AG09309 (cell line): ENCODE results near the gene ANTXR2.
"Not testable (repeated sequence)": the region's sequence is repeated elsewhere in the genome, so short reads cannot be mapped to it uniquely, and the experiment has no call there.

Experiments used
- DNase-seq: peaks from one replicate; pipeline ENCODE4 v3.0.0-alpha.2; 2010; ENCODE audit warnings: low read depth
- H3K4me3 ChIP-seq: 2 replicates; pipeline ENCODE4 v1.5.1; 2011; ENCODE audit warnings: mild to moderate bottlenecking, low read depth, low read length, moderate library complexity; ENCODE audit not compliant: control insufficient read depth
- TF ChIP-seq, protein P1 (sequence below): IDR thresholded peaks from 2 replicates; pipeline ENCODE4 v1.5.1; 2011; ENCODE audit warnings: mild to moderate bottlenecking, low read depth, low read length, inconsistent platforms; ENCODE audit not compliant: insufficient read depth, control insufficient read depth; ENCODE audit errors: missing control alignments

ANTXR2 gene

DNA sequence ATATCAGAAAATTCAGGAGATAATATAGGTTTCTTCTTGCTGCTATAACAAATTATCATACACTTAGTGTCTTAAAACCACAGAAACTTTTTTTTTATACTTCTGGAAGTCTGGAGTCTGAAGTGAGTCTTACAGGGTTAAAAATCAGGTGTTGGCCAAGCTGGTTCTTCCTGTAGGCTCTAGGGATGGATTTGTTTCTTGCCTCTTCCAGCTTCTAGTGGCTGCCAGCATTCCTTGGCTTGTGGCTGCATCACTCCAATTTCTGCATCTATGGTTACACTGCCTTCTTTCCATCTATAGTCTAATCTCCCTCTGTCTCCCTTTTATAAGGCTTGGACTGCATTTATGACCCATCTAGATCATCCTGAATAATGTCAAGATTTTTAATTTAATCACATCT, 68.7 kb downstream of the ANTXR2 start:
- H3K4me3 ChIP-seq = no peak overlapping the region
- DNase-seq = no peak
- TF ChIP-seq, protein P1, sequence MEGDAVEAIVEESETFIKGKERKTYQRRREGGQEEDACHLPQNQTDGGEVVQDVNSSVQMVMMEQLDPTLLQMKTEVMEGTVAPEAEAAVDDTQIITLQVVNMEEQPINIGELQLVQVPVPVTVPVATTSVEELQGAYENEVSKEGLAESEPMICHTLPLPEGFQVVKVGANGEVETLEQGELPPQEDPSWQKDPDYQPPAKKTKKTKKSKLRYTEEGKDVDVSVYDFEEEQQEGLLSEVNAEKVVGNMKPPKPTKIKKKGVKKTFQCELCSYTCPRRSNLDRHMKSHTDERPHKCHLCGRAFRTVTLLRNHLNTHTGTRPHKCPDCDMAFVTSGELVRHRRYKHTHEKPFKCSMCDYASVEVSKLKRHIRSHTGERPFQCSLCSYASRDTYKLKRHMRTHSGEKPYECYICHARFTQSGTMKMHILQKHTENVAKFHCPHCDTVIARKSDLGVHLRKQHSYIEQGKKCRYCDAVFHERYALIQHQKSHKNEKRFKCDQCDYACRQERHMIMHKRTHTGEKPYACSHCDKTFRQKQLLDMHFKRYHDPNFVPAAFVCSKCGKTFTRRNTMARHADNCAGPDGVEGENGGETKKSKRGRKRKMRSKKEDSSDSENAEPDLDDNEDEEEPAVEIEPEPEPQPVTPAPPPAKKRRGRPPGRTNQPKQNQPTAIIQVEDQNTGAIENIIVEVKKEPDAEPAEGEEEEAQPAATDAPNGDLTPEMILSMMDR = no peak

DNA sequence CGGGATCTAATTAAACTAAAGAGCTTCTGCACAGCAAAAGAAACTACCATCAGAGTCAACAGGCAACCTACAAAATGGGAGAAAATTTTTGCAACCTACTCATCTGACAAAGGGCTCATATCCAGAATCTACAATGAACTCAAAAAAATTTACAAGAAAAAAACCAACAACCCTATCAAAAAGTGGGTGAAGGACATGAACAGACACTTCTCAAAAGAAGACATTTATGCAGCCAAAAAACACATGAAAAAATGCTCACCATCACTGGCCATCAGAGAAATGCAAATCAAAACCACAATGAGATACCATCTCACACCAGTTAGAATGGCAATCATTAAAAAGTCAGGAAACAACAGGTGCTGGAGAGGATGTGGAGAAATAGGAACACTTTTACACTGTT, 70.5 kb downstream of the ANTXR2 start:
- H3K4me3 ChIP-seq, DNase-seq: not testable (repeated sequence)

DNA sequence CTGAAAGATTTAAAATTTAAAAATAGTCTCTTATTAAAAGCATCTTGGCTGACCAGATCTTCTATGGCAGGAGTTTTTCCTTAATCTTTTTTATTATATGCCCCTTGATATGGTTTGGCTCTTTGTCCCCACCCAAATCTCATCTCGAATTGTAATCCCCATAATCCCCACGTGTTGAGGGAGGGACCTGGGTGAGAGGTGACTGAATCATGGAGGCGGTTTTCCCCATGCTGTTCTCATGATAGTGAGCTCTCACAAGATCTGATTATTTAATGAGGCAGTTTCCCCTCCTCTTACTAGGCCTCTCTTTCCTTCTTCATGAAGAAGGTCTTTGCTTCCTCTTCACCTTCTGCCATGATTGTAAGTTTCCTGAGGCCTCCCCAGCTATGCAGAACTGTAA, 74.0 kb downstream of the ANTXR2 start:
- not testable (repeated sequence) for H3K4me3 ChIP-seq, DNase-seq

DNA sequence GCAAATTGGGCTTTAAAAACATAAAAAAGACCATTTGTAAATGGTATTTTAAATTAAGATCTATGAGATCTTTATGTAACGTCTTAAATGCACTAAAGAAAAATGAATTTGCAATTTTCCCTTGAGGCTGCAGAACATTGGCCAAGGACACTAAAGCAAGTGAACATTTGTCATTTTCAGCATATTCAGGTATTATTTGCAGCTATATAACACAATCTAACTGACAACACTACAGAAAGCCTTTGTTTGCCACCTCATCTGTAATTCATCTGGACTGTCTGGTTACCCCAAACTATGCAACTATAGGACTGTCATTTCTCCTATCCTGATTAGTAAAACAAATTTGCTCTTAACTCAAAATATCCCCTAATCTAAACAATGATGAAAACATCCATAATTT, 74.8 kb downstream of the ANTXR2 start:
- DNase-seq = no peak
- TF ChIP-seq, protein P1 = no peak
- no peak overlapping the region for H3K4me3 ChIP-seq

DNA sequence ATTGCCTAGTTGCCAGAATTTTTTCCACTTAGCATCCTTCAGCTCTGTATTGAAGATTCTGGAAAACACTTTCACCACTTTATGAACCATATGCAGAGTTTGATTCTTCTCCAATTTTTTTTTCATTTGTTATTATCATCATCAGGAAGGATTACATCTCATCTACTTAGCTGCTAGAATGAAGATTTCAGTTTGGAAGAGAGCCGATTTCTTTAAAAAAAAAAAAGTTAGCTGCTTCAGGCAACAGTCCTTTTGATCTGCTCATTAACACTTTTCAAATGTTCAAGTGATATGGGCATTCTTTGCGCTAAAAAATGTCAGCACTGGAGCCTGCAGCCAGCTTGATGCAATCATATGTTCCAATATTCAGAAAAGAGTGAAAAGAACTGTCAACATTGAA, 76.2 kb downstream of the ANTXR2 start:
- H3K4me3 ChIP-seq = no peak overlapping the region
- no peak for DNase-seq

DNA sequence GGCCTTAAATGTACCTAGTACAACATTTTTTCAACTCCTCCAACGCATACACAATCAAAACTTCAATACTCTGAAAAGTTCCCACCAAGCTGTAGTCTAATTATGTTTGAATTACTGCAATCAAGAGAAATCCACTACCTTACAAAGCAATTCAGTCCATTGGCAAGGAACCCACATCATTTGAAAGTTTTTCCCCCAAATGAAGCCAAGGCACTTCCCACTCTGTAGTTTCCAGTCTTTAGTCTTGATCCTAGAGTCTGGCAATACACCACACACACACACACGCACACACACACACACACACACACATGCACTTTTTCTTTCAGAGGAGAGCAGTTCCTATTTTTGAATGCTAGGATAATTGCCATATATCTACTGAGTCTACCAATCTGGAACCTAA, 79.6 kb downstream of the ANTXR2 start:
- TF ChIP-seq, protein P1 = no peak
- H3K4me3 ChIP-seq = no peak overlapping the region
- DNase-seq = no peak

More for the DNA sequence above, 76.2 kb downstream of the ANTXR2 start:
- TF ChIP-seq, protein P1 = no peak

DNA sequence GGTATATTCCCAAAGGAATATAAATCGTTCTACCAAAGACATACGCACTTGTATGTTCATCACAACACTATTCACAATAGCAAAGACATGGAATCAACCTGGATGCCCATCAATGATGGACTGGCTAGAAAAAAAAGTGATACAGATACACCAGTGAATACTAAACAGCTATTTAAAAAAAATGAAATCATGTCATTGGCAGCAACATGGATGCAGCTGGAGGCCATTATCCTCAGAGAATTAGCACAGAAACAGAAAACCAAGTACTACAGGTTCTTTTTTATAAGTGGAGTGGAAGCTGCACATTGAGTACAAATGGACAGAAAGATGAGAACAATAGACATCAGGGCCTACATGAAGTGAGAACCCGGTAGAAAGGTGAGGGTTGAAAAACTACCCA, 81.4 kb downstream of the ANTXR2 start:
- TF ChIP-seq, protein P1 = no peak
- DNase-seq = no peak
- H3K4me3 ChIP-seq = no peak overlapping the region

DNA sequence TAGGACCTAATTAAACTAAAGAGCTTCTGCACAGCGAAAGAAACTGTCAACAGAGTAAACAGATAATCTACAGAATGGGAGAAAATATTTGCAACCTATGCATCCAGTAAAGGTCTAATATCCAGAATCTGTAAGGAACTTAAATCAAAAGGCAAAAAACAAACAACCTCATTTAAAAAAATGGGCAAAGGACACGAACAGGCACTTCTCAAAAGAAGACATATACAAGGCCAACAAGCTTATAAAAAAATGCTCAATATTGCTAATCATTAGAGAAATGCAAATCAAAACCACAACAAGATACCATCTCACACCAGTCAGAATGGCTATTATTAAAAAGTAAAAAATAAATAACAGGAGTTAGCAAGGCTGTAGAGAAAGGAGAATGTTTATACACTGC, 81.9 kb downstream of the ANTXR2 start:
- not testable (repeated sequence) for DNase-seq

More for the DNA sequence above, 81.9 kb downstream of the ANTXR2 start:
- H3K4me3 ChIP-seq = not testable (repeated sequence)
